GM21528 (cell line): Measurements from ENCODE around the gene TMEM132E.

Experiments used
- ATAC-seq: cut with Tn5 transposase; IDR thresholded peaks from one replicate; pipeline ENCODE4 v1.9.1; 2021; ENCODE audit warnings: mild to moderate bottlenecking, moderate library complexity; ENCODE audit not compliant: unreplicated experiment, low FRiP score

The TMEM132E gene

DNA sequence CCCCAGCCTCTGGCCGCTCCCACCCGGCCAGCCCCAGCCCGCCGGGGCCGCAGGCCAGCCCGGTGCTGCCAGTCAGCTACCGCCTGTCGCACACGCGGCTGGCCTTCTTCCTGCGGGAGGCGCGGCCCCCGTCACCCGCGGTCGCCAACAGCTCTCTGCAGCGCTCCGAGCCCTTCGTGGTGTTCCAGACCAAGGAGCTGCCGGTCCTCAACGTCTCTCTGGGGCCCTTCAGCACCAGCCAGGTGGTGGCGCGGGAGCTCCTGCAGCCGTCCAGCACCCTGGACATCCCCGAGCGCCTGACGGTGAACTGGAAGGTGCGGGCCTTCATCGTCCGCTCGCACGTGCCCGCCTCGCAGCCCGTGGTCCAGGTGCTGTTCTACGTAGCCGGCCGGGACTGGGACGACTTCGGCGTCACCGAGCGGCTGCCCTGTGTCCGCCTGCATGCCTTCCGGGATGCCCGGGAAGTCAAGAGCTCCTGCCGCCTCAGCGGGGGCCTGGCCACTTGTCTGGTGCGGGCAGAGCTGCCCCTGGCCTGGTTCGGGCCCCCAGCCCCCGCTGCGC, 46.8 kb downstream of the TMEM132E start:
- no peak for ATAC-seq

DNA sequence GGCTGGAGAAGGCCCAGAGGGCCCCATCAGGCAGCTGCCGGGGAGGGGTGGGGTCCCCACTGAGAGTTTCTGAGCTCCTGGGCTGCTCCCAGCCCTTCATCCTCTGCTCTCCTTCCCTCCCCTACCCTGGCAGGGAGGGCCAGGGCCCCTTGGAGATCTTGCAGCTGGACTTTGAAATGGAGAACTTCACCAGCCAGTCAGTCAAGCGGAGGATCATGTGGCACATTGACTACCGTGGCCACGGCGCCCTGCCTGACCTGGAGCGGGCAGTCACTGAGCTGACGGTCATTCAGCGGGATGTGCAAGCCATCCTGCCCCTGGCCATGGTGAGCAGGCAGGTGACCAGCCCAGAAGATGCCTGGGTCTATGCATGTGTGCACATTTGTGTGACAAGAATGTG, 49.5 kb downstream of the TMEM132E start:
- no peak for ATAC-seq

DNA sequence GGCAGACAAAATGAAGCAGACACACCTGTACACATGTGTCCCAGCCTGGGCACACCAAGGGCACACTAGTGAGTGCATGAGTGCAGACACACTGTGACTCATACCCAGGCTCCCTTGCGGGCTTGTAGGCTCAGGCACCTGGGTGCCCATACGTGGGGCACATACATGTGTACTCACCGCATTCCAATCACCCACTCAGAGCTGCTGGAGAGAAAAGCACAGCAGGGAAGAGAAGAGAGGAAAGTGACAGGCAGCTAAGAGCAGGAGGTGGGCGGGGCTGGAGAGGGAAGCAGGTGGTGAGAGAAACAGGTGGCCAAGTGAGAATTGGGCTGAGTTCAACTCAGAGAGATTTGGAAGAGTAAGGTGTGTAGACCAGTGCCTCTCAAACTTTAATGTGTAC, 54.0 kb downstream of the TMEM132E start:
- ATAC-seq = no peak

DNA sequence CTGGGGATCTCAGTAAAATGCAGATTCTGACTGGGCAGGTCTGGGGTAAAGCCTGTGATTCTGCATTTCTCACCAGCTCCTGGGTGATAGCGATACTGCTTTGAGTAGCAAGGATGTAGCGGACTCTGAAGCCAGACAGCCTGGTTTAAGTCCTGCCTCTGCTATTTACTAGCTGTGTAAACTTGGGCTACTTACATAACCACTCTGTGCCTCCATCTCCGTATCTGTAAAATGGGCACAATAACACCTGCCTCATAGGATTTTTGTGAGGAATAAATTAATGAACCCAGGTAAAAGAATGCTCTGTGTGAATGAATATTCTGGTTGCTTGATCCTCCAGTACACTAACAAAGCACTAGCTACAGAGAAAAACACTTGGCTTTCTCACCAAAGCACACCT, 54.4 kb downstream of the TMEM132E start:
- ATAC-seq = no peak

DNA sequence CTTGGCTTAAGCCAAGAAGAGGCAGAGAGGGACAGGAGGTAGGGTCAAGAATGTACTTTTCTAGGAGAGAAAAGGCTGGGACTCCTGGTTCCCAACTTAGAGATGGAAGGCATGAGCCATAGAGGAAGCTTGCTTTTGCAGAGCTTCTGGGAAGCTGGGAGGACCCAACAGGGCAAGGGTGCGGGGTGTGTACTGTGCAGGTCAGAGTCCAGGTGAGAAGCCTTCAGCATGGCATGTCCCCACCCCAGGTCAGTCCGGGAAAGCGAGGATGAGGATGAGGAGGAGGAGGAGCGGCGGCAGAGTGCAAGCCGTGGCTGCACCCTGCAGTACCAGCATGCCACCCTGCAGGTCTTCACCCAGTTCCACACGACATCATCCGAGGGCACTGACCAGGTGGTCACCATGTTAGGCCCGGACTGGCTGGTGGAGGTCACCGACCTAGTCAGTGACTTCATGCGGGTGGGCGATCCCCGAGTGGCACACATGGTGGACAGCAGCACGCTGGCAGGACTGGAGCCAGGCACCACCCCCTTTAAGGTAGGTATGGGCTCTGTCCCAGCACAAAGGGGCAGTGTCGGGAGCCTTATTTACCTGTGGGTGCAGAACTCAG, 55.3 kb downstream of the TMEM132E start:
- ATAC-seq = no peak

DNA sequence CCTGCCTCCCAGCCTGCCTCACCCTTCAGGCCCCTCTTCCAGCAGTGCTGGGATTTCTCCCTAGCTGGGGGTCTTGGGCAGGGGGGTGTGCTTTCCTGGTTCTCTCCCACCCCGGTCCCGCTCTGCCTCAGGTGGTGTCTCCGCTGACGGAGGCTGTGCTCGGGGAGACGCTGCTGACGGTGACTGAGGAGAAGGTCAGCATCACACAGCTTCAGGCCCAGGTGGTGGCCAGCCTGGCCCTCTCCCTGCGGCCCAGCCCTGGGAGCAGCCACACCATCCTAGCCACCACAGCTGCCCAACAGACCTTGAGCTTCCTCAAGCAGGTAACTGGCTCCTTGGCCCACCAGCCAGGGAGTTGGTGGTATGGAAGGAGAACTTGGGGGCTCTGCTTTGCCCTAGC, 56.5 kb downstream of the TMEM132E start:
- no peak for ATAC-seq

DNA sequence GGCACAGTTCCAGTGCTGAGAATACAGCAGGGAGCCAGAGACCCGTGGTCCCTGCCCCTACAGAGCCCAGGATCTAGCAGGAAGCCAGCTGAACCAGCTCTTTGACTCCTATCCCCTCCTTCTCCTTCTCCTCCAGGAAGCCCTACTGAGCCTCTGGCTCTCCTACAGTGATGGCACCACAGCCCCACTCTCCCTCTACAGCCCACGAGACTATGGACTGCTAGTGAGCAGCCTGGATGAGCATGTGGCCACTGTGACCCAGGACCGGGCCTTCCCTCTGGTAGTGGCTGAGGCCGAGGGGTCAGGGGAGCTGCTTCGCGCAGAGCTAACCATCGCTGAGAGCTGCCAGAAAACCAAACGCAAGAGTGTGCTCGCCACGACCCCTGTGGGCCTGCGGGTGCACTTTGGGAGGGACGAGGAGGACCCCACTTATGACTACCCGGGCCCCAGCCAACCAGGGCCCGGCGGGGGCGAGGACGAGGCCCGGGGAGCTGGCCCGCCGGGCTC, 57.7 kb downstream of the TMEM132E start:
- ATAC-seq = no peak

DNA sequence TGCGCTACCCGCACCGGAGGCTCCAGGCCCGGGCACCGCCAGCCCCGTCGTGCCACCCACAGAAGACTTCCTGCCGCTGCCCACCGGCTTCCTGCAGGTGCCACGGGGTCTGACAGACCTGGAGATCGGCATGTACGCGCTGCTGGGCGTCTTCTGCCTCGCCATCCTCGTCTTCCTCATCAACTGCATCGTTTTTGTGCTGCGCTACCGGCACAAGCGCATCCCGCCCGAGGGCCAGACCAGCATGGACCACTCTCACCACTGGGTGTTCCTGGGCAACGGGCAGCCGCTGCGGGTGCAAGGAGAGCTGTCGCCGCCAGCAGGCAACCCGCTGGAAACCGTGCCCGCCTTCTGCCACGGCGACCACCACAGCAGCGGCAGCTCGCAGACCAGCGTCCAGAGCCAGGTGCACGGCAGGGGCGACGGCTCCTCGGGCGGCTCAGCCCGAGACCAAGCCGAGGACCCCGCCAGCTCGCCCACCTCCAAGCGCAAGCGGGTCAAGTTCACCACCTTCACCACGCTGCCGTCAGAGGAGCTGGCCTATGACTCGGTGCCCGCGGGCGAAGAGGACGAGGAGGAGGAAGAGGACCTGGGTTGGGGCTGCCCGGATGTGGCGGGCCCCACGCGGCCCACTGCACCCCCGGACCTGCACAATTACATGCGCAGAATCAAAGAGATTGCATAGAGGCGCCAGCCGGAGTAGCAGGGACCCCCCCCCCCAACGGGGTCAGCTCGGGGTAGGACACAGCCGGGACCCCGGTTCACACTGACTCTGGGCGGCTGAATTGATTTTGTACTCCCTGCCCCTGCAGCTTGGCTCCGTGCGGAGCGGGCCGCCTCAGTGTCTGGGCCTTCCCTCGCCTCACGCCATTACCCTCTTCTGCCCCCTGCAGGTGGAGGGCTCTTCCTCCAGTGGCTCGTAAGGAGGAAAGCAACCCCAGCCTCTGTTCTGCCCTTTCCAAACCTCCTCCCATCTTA, 58.5 kb downstream of the TMEM132E start:
- no peak for ATAC-seq

DNA sequence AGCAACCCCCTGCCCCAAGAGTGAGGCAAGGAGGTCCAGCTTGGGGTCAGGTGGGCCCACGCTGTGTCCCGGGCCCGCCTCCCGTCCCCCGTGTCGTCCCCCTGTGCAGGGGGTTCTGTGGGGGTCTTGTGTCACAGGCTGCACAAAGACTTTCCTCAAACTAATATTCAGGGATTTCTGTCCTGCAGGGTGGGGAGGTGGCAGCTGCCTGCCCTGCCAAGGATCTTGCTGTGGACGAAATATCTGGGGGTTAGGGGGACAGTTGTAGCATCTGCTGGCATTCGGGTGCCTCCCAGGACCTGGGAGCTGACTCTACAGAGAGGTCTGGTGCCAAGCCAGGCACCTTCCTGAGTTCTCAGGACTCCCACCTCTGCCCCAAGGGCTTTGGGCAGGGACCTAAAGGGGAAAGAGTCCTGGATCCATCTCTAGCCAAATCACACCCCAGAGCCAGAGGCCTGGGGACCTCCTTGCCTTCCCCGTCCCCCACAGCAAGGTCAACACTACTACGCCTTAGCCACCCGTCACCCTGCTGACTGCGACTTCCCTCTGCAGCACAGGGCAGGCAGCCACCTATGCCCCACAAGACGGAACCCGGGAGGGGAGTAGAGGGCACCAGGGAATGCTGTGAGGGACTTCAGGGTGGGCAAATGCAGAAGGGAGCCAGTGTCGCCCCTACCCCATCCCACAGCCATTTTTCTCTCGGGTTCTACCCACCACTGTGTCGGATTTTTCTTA, 59.3 kb downstream of the TMEM132E start:
- no peak for ATAC-seq

DNA sequence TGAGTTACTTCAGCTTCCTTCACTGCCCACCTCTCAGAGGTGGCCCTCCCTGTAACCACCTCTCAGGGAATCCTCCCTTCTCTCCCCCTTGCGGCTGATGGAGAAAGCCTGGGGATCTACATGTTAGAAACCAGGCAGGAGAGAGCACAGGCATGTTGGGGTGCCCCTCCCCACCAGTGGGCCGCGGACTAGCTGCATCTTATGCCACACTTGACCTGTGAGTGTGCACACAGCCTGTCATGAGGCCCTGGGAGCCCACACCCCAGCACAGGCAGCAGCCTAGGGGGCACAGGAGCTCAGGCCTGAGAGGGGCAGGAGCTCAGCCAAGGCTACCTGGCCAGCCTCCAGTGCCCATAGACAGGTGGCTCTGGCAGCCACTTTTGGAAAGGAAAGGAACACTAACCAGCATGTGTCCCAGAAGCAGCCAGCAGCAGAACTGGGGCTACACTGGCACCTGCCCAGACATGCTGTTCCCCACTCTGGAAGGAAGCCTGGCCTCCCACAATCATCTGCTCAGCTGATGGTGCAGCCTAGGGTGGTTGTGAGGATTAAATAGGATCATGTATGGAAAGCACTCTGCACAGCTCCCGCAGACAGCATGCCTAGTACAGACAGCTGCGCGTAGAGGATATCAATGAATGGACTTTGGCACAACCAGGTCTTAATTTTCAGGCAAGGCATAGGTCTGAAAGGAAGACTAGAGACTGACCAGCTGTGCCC, 60.5 kb downstream of the TMEM132E start:
- no peak for ATAC-seq

DNA sequence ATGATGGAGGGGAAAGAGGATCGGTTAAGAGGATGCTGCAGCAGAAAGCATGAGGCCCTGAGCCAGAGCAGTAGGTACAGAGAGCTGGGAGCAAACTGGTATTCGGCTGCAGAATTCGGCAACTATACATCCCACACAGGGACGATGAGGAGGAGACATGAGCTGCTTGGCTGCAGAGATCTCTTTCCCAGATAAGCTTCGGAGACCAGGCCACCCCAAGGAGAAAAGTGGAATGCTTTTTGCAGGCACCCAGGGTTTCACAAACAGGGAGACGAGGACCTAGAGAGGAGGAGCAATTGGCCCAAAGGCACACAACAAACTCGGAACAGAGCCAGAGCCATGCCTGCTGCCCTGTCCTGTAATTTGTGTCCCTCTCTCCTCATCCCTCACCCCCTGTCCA, 62.0 kb downstream of the TMEM132E start:
- no peak for ATAC-seq

DNA sequence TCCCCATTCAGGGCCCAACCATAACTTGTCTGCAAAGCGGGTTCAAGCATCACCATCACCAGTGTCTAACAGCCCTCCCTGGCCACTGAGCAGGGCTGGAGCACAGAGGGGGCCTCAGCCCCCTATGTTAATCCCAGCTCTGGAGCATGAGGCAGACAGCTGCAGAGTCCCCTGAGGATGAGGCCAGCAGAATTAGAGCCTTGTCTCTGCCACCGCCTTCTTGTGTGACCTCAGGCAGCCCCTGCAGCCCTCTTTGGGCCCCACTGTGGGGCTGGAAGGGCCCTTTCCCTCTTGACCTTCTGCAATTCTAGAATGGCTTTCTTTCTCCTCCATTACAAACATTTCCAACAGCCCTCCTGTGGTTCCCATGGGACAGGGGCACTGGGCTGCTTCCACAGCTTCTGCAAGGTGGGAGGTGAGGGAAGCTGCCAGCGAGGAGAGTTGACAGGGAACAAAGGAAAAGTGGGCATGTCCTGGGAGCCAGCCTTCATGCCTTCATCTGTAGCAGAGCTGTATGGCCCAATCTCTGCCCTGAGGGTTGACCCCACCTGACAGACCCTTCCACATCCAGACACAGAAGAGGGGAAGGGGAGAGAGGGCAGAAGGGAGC, 65.7 kb downstream of the TMEM132E start:
- ATAC-seq = no peak

DNA sequence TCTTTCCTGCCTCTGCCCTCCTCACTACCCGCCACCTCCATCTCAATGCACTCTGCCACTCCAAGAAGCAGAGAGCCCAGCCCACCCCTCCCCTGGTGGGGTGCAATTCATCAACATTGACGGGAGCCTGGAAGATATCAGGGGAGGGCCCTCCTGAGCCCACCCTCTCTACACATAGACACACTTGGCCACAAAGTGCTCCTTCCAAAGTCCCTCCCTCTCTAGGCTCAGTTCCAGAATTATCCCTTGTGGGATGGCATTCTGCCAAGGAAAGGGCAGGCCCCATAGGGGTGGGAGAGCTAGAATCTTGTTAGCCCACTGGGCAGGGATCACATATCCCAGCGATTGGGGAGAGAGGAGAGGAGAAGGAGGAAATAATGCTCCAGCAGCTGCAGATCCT, 66.2 kb downstream of the TMEM132E start:
- no peak for ATAC-seq

DNA sequence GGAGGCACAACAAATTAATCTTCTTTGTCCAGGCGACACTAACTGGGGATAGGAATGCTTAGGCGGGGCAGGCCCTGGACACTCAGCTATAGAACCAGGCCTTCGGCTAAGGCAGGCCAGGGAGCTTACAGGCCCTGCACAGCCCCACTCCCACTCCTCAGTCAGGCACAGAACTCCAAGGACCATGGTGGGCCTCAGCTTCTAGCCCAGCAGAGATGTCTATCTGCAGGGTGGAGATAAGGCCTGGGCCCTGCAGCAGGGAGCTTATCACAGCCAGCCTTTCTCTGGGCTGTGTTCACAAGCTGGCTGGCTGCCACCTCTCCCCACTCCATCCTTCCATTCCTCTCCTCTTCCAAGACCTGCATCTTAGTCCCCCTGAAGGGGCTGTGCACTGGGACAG, 68.1 kb downstream of the TMEM132E start:
- no peak for ATAC-seq

DNA sequence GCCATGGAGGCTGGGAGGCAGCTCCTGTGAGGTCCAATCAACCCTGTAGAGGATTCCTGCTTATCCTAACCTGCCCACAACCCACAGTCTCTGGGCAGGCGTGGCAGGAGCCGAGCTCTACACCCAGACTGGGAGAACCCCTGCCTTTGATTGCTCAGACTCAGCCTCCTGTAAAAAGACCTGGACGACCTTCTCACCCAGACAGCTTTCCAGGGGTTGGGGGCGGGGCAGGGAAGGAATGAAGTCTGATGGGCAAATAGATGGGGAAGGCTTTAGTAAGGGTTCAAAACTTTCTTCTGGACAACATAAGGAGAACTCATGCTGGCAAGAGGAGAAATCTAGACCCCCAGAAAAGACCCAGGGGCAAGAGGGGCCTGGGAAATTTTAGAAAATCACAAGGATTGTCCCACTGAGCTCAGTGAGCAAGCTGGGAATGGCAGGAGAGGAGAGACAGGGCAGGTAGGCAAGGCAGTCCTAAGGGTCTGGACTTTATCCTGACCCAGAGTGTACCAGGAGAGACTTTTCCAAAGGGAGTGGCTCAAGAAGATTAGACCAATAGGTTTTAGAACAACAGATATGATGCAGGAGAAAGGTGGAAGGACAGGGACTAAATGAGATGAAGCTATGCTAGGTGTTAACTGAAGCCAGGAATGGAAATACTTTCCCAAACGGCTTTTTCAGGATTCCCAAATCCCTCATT, 70.8 kb downstream of the TMEM132E start:
- no peak for ATAC-seq

DNA sequence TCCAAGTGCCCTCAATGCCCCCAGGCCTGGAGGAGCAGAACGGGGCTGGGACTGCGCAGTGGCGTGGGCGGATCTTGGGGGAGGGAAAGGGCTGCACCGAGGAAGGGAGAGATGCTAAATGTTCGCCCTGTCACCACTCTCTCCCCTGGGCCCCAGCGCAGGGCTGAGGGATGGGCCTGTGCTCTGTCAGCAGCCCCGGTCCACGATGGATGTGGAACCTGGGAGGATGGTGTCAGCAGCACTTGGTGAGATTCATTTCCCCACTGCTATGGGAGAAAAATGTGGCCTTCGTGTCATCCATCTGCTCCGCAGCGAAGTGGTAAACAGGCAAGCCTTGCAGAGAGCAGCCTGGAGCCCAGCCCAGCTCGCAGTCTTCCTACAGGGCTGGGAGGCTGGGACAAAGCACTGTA, 72.0 kb downstream of the TMEM132E start:
- ATAC-seq = no peak

DNA sequence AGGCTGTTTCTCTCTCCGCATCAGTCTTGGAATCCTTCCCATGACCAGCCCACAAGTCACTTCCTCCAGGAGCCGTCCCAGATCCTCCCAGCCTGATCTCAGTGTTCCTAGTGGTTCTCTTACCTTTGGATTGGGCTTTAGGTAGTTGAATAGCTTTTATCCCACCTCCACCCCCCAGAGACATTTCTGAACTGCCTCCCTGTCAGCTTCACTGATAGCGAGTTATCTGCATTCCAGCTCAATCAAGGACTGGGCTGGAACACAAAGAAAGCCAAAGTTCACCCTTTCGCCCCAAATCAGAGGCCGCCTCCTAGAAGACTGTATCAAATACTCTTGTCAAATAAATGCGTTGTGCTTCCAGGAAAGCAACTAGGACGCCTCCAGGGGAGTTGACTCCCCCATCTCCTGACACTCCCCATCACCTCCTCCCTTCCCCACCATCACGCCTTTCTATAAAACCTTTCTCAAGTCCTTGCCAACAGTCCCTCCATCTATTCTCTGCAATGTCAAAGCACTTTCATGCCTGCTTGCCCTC, 72.7 kb downstream of the TMEM132E start:
- no peak for ATAC-seq

DNA sequence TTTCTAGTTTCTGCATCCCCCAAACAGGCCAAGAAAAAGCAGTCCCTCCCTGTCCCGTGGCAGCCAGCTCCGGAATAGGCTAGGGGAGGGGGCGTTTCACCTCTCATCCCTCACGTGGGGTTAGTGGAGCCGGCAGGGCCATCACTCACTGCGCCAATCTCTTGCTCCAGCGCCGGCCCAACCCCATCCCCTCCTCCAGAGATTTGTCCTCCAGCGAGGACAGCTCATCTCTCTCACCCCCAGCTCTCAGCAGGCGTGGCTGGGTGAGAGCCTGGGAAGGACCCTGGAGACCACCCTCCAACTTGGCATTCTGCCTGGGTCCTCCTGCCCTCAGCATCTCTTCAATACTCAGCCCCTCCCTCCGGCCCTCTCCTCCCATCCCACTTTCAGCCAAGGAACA, 74.1 kb downstream of the TMEM132E start:
- no peak for ATAC-seq
